Right lobe of liver (tissue), 4 donors: ENCODE data around the gene C2orf92.

Experiments
- CTCF ChIP-seq, 4 donors: fragments of 200-600 bp in 3 of 4; fragments of 450-650 bp in 1 of 4; IDR thresholded peaks; one replicate each; pipeline versions ENCODE4 v1.5.1 to v1.8.0; 2016 to 2022; ENCODE audit warnings: antibody characterized with exemption in 4 of 4, mild to moderate bottlenecking in 2 of 4
- POLR2A ChIP-seq: fragments of 450-650 bp; IDR thresholded peaks from one replicate; pipeline ENCODE4 v1.6.1; 2017; ENCODE audit warnings: antibody characterized with exemption, mild to moderate bottlenecking
- donor health status: DM: no; HTN: no; CAD: no.
- donor health status: DM: no; HTN: no; CAD: no.
- donor health status: DM: no; HTN: yes; CAD: no.

- no peak for TF ChIP-seq CTCF (IDR thresholded peaks at IDR 0.05)
- no peak for TF ChIP-seq POLR2A
Measured at GRCh38 chr2:97723156-97724072, 53.9 kb downstream of the C2orf92 start.
